Measurements from ENCODE around the gene FOLR2.

The FOLR2 gene

GRCh38 chr11:72208281-72208680 is 8.3 kb upstream of the FOLR2 start:
- DNase-seq = no peak

GRCh38 chr11:72209101-72209500 is 7.5 kb upstream of the FOLR2 start:
- DNase-seq = no peak

GRCh38 chr11:72217841-72218240 is 1.2 kb downstream of the FOLR2 start:
- no peak for DNase-seq

GRCh38 chr11:72218251-72218745 is 1.7 kb downstream of the FOLR2 start:
- no peak for DNase-seq

- DNase-seq = no peak
Measured at GRCh38 chr11:72220696-72221363, 4.2 kb downstream of the FOLR2 start.

- no peak for DNase-seq
Measured at GRCh38 chr11:72221386-72222075, 4.9 kb downstream of the FOLR2 start.

GRCh38 chr11:72222106-72222891 is 5.7 kb downstream of the FOLR2 start:
- no peak for DNase-seq

GRCh38 chr11:72222907-72223614 is 6.5 kb downstream of the FOLR2 start:
- peak; percentile 83 to 96 for DNase-seq

GRCh38 chr11:72223615-72224563 is 7.3 kb downstream of the FOLR2 start:
- peak in 1 of 2 experiments; percentile 74 for DNase-seq

- DNase-seq = no peak
Measured at GRCh38 chr11:72224564-72225410, 8.2 kb downstream of the FOLR2 start, which contains the start of gene INPPL1. Gene INPPL1, plus strand, starts transcription at chr11:72224767. Its CDS starts 218 bp downstream, at chr11:72224985.

- peak in 1 of 2 experiments; percentile 18 for DNase-seq
Measured at GRCh38 chr11:72225411-72225951, 8.9 kb downstream of the FOLR2 start.

- no peak for DNase-seq
Measured at GRCh38 chr11:72226701-72227100, 10.1 kb downstream of the FOLR2 start.

GRCh38 chr11:72227316-72228228 is 11.0 kb downstream of the FOLR2 start:
- no peak for DNase-seq

GRCh38 chr11:72228229-72228843 is 11.7 kb downstream of the FOLR2 start:
- DNase-seq = no peak

GRCh38 chr11:72228844-72229231 is 12.2 kb downstream of the FOLR2 start:
- no peak for DNase-seq

- no peak for DNase-seq
Measured at GRCh38 chr11:72229336-72229924, 12.8 kb downstream of the FOLR2 start.

- DNase-seq = no peak
Measured at GRCh38 chr11:72229925-72230763, 13.6 kb downstream of the FOLR2 start.

Data from SW 1271 (cell line).